ENCODE results near the gene ZNF710. TPM values are rescaled to one million over a fixed set of nuclear protein-coding genes. Genes with fewer than 3 reads are reported as not detected.

ZNF710 gene
- total and polyA plus RNA-seq, 2 of the 13 experiments (the other 11 are each of a cell fraction or from before 2014, with no cell fraction given) = 4.7 to 20.6 TPM

DNA sequence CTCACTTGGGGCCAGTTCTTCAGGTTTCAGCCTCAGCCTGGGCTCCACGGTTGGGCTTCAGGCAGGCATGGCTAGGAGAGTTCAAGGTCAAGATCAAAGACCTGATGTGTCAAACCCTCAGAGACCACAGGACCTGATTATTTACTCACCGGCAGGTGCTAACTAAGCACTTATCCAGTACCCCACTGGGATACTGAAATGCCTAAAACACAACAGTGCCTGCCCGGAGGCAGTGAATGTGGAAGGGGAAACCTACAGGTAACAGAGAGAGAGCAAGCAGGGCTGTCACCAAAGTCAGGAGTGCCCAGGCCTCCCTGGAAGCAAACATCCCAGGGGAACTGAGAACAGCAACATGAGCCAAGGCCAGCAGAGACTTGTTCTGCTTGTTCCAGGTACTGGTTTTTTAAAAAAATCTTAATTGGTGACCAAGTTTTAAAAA lies 94.4 kb downstream of the ZNF710 start (continued):
- TF ChIP-seq AFF4 (CRISPR knock-in tag; IDR thresholded peaks at IDR 0.05) (no peak), HNF4A (CRISPR knock-in tag; IDR thresholded peaks at IDR 0.05) (peak; percentile 47; the same call in 1 of the 2 replicates), MTA1 (CRISPR knock-in tag; IDR thresholded peaks at IDR 0.05; ENCODE audit: borderline replicate concordance) (no peak), SRSF4 (IDR thresholded peaks at IDR 0.05; ENCODE audit: low read depth, low read length, poor library complexity, severe bottlenecking) (no peak), ARNTL (CRISPR knock-in tag; IDR thresholded peaks at IDR 0.05) (no peak), ZNF556 (CRISPR knock-in tag; IDR thresholded peaks at IDR 0.05; ENCODE audit: borderline replicate concordance) (no peak), ELF4 (CRISPR knock-in tag; IDR thresholded peaks at IDR 0.05; ENCODE audit: borderline replicate concordance) (no peak), SAP130 (CRISPR knock-in tag; IDR thresholded peaks at IDR 0.05; ENCODE audit: low read depth) (peak; percentile 70), ZNF383 (CRISPR knock-in tag; IDR thresholded peaks at IDR 0.05; ENCODE audit: borderline replicate concordance) (no peak), ZNF687 (CRISPR knock-in tag; IDR thresholded peaks at IDR 0.05) (no peak), ZNF414 (CRISPR knock-in tag; IDR thresholded peaks at IDR 0.05) (no peak), GLMP (CRISPR knock-in tag; IDR thresholded peaks at IDR 0.05; ENCODE audit: borderline replicate concordance) (no peak), ZFP1 (CRISPR knock-in tag; IDR thresholded peaks at IDR 0.05) (no peak), ZNF256 (CRISPR knock-in tag; conservative IDR thresholded peaks at IDR 0.05) (no peak), ZNF580 (CRISPR knock-in tag; IDR thresholded peaks at IDR 0.05; ENCODE audit: borderline replicate concordance, low read depth) (peak; percentile 50; the same call in 1 of the 2 replicates), PPARG (CRISPR knock-in tag; conservative IDR thresholded peaks at IDR 0.05) (0 out of 2 replicates have a peak, but pooled peaks have one; percentile 47), CREB1 (IDR thresholded peaks at IDR 0.05) (no peak), CREB1 (CRISPR knock-in tag; IDR thresholded peaks at IDR 0.05) (no peak)
- TF ChIP-seq, protein P1, sequence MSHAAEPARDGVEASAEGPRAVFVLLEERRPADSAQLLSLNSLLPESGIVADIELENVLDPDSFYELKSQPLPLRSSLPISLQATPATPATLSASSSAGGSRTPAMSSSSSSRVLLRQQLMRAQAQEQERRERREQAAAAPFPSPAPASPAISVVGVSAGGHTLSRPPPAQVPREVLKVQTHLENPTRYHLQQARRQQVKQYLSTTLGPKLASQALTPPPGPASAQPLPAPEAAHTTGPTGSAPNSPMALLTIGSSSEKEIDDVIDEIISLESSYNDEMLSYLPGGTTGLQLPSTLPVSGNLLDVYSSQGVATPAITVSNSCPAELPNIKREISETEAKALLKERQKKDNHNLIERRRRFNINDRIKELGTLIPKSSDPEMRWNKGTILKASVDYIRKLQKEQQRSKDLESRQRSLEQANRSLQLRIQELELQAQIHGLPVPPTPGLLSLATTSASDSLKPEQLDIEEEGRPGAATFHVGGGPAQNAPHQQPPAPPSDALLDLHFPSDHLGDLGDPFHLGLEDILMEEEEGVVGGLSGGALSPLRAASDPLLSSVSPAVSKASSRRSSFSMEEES (CRISPR knock-in tag; IDR thresholded peaks at IDR 0.05) = 0 out of 2 replicates have a peak, but pooled peaks have one; percentile 23

Data from HepG2 (cell line).